GM12874 (cell line): ENCODE results near the gene CCDC158.

ENCODE experiments used
- CTCF ChIP-seq: IDR thresholded peaks from 2 replicates; pipeline ENCODE4 v1.5.1; 2011; ENCODE audit warnings: low read depth, mild to moderate bottlenecking, control low read depth, low read length, moderate library complexity; ENCODE audit not compliant: insufficient read depth

The CCDC158 gene

GRCh38 chr4:76315267-76315918 is 105.5 kb downstream of the CCDC158 start:
- no peak for TF ChIP-seq CTCF

GRCh38 chr4:76313547-76313946 is 107.4 kb downstream of the CCDC158 start:
- no peak for TF ChIP-seq CTCF

- TF ChIP-seq CTCF, result no peak
Measured at GRCh38 chr4:76312457-76312856, 108.5 kb downstream of the CCDC158 start.

GRCh38 chr4:76311896-76312331 is 109.0 kb downstream of the CCDC158 start:
- TF ChIP-seq CTCF, result no peak

- no peak for TF ChIP-seq CTCF
Measured at GRCh38 chr4:76310683-76311082, 110.3 kb downstream of the CCDC158 start.

- TF ChIP-seq CTCF, result no peak
Measured at GRCh38 chr4:76309939-76310550, 110.9 kb downstream of the CCDC158 start.

- no peak for TF ChIP-seq CTCF
Measured at GRCh38 chr4:76308548-76308947, 112.4 kb downstream of the CCDC158 start.

GRCh38 chr4:76307660-76308014 is 113.3 kb downstream of the CCDC158 start:
- TF ChIP-seq CTCF, result no peak
